ENCODE results near the gene SLC47A2. TPM values are rescaled to one million over a fixed set of nuclear protein-coding genes. Genes with fewer than 3 reads are reported as not detected.

Gene SLC47A2
- total RNA-seq, 1 donor from 2014 or later, result not detected

- Mint-ChIP-seq H3K4me3 (ENCODE audit: unreplicated experiment) (no peak overlapping the region), H3K27ac (ENCODE audit: unreplicated experiment) (no peak overlapping the region), H3K9me3 (ENCODE audit: unreplicated experiment) (no peaks in the 10 kb centered on the region), H3K27me3 (ENCODE audit: unreplicated experiment) (peaks cover 8% of the 10 kb centered on the region), H3K4me1 (ENCODE audit: unreplicated experiment) (peaks cover 4% of the 10 kb centered on the region), H3K36me3 (ENCODE audit: low read depth, unreplicated experiment) (no peaks in the 10 kb centered on the region)
- no peak for DNase-seq (ENCODE audit: low spot score)
- TF ChIP-seq, protein P1, sequence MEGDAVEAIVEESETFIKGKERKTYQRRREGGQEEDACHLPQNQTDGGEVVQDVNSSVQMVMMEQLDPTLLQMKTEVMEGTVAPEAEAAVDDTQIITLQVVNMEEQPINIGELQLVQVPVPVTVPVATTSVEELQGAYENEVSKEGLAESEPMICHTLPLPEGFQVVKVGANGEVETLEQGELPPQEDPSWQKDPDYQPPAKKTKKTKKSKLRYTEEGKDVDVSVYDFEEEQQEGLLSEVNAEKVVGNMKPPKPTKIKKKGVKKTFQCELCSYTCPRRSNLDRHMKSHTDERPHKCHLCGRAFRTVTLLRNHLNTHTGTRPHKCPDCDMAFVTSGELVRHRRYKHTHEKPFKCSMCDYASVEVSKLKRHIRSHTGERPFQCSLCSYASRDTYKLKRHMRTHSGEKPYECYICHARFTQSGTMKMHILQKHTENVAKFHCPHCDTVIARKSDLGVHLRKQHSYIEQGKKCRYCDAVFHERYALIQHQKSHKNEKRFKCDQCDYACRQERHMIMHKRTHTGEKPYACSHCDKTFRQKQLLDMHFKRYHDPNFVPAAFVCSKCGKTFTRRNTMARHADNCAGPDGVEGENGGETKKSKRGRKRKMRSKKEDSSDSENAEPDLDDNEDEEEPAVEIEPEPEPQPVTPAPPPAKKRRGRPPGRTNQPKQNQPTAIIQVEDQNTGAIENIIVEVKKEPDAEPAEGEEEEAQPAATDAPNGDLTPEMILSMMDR (IDR thresholded peaks at IDR 0.05; ENCODE audit: unreplicated experiment), result no peak
These were observed 10.3 kb downstream of the SLC47A2 start for GRCh38 chr17:19705771-19706770.

DNA sequence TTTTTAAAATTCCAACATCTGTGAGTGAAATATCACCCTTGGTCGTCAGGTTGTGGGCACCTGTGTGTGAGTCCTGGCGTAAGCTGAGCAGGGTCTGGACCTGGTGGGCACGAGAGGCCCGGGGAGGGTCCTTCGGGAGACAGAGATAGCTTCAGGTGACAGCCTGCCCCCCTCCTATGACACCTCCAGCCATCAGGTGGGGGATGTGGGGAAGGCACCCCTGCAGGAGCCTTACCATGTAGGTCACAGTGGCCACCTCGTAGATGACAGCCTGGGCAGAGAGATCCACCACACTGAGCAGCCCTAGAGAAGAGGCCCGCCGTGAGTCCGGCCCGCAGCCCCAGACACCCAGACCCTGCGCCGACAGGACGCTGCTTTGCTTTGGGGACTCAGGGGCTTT, 11.2 kb downstream of the SLC47A2 start:
- no peaks in the 10 kb centered on the region for H3K9me3 Mint-ChIP-seq (ENCODE audit: unreplicated experiment)
- TF ChIP-seq, protein P1 (IDR thresholded peaks at IDR 0.05; ENCODE audit: unreplicated experiment), result no peak
- H3K27me3 Mint-ChIP-seq (ENCODE audit: unreplicated experiment), result peaks cover 8% of the 10 kb centered on the region
- no peak overlapping the region for H3K27ac Mint-ChIP-seq (ENCODE audit: unreplicated experiment)
- DNase-seq (ENCODE audit: low spot score), result no peak
- H3K4me3 Mint-ChIP-seq (ENCODE audit: unreplicated experiment), result no peak overlapping the region
- peaks cover 4% of the 10 kb centered on the region for H3K4me1 Mint-ChIP-seq (ENCODE audit: unreplicated experiment)
- no peaks in the 10 kb centered on the region for H3K36me3 Mint-ChIP-seq (ENCODE audit: low read depth, unreplicated experiment)

DNA sequence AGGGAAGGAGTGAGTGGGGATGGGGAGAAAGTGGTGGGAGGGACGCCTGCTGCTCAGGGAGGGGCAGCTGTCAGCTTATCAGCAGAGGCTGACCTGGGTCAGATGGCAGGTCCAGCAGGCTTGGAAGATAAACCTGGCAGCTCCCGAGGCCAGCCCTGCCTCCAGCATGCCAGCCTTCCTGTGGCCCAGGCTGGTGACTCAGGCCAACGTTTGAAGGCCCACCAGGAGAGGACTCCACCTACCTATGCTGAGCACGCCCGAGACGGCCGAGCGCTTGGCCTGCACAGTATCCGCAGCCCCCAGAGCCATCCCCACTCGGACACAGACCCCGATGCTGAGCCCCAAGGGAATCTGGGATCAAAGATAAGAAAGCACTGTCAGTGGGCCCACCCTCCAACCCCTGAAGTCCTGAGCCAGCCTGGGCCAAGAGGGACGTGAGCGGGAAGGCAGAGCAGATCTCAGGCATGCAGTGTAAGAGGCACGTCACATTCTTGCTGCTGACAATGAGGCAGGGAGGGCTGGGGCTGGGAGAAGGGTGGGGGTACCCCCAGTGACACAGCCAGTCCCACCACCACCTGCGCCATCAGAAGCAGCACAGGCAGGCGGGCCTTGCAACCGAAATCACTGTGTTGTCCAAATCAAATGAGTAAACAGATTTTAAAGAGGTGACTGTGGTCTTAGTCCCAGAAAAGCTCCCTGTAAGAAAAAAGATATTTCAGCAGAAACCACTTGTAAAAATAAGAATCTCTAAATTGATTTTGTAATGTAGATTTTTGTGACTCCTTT, 12.4 kb downstream of the SLC47A2 start:
- Mint-ChIP-seq H3K27ac (ENCODE audit: unreplicated experiment) (no peak overlapping the region), H3K4me1 (ENCODE audit: unreplicated experiment) (peaks cover 4% of the 10 kb centered on the region), H3K36me3 (ENCODE audit: low read depth, unreplicated experiment) (no peaks in the 10 kb centered on the region), H3K9me3 (ENCODE audit: unreplicated experiment) (no peaks in the 10 kb centered on the region), H3K4me3 (ENCODE audit: unreplicated experiment) (no peak overlapping the region), H3K27me3 (ENCODE audit: unreplicated experiment) (peaks cover 8% of the 10 kb centered on the region)
- TF ChIP-seq, protein P1 (IDR thresholded peaks at IDR 0.05; ENCODE audit: unreplicated experiment), result no peak
- no peak for DNase-seq (ENCODE audit: low spot score)

GRCh38 chr17:19703106-19703827, 13.1 kb downstream of the SLC47A2 start:
- Mint-ChIP-seq H3K4me3 (ENCODE audit: unreplicated experiment) (no peak overlapping the region), H3K36me3 (ENCODE audit: low read depth, unreplicated experiment) (no peaks in the 10 kb centered on the region), H3K4me1 (ENCODE audit: unreplicated experiment) (peaks cover 4% of the 10 kb centered on the region), H3K27me3 (ENCODE audit: unreplicated experiment) (peaks cover 8% of the 10 kb centered on the region), H3K27ac (ENCODE audit: unreplicated experiment) (no peak overlapping the region), H3K9me3 (ENCODE audit: unreplicated experiment) (no peaks in the 10 kb centered on the region)
- TF ChIP-seq, protein P1 (IDR thresholded peaks at IDR 0.05; ENCODE audit: unreplicated experiment), result no peak
- DNase-seq (ENCODE audit: low spot score), result no peak

Measured in endothelial cell (in vitro differentiated cells).